HEK293 (cell line): ENCODE results near the gene PIK3C2G.

ENCODE experiments used
- ZBTB20 ChIP-seq: fragments of 450-650 bp; formaldehyde crosslinking; IDR thresholded peaks from 2 replicates; pipeline ENCODE4 v1.5.1; 2016; ENCODE audit warnings: missing biosample characterization, missing genetic modification characterization
- ZNF580 ChIP-seq: fragments of 450-650 bp; formaldehyde crosslinking; IDR thresholded peaks from 2 replicates; pipeline ENCODE4 v1.5.1; 2016; ENCODE audit warnings: missing biosample characterization, missing genetic modification characterization

- TF ChIP-seq ZNF580 (tag by site-specific recombination) (no peak), ZBTB20 (tag by site-specific recombination) (no peak)
These were observed 126.4 kb downstream of the PIK3C2G start for GRCh38 chr12:18387706-18388105.
